WTC11 (cell line): ENCODE data around the gene ALG1L2.
"Not testable (repeated sequence)": the region's sequence is repeated elsewhere in the genome, so short reads cannot be mapped to it uniquely, and the experiment has no call there.

Experiments
- CTCF ChIP-seq: fragments of 200-600 bp; IDR thresholded peaks from 2 replicates; pipeline ENCODE4 v1.8.0; 2022; ENCODE audit warnings: antibody characterized with exemption
- GABPB1 ChIP-seq: sonication (generic); formaldehyde crosslinking; IDR thresholded peaks from 2 replicates; pipeline ENCODE4 v1.8.1; 2023; ENCODE audit warnings: mild to moderate bottlenecking, missing genetic modification reagents
- KAT7 ChIP-seq: sonication (generic); formaldehyde crosslinking; IDR thresholded peaks from 2 replicates; pipeline ENCODE4 v1.8.1; 2023; ENCODE audit warnings: missing genetic modification reagents, mild to moderate bottlenecking, borderline replicate concordance
- NFE2L1 ChIP-seq: sonication (generic); formaldehyde crosslinking; IDR thresholded peaks from 2 replicates; pipeline ENCODE4 v1.8.1; 2023; ENCODE audit warnings: missing genetic modification reagents
- USF2 ChIP-seq: sonication (generic); formaldehyde crosslinking; IDR thresholded peaks from 2 replicates; pipeline ENCODE4 v1.8.1; 2023; ENCODE audit warnings: mild to moderate bottlenecking, missing genetic modification reagents, moderate library complexity
- ZBTB21 ChIP-seq: sonication (generic); formaldehyde crosslinking; IDR thresholded peaks from 2 replicates; pipeline ENCODE4 v1.8.1; 2023; ENCODE audit warnings: mild to moderate bottlenecking, missing genetic modification reagents, borderline replicate concordance
- TF ChIP-seq, protein P1 (sequence below): sonication (generic); formaldehyde crosslinking; IDR thresholded peaks from 2 replicates; pipeline ENCODE4 v1.8.1; 2022; ENCODE audit warnings: missing genetic modification reagents, borderline replicate concordance
- TF ChIP-seq, protein P2 (sequence below): sonication (generic); formaldehyde crosslinking; conservative IDR thresholded peaks from 2 replicates; pipeline ENCODE4 v1.8.1; 2022; ENCODE audit warnings: mild to moderate bottlenecking, missing genetic modification reagents
- TF ChIP-seq, protein P3 (sequence below): sonication (generic); formaldehyde crosslinking; IDR thresholded peaks from 2 replicates; pipeline ENCODE4 v1.8.1; 2023; ENCODE audit warnings: mild to moderate bottlenecking, missing genetic modification reagents, borderline replicate concordance
- TF ChIP-seq, protein P4 (sequence below): sonication (generic); formaldehyde crosslinking; IDR thresholded peaks from 2 replicates; pipeline ENCODE4 v1.8.0; 2022; ENCODE audit warnings: mild to moderate bottlenecking, missing genetic modification reagents
- TF ChIP-seq, protein P5 (sequence below): sonication (generic); formaldehyde crosslinking; IDR thresholded peaks from 2 replicates; pipeline ENCODE4 v1.8.1; 2023; ENCODE audit warnings: mild to moderate bottlenecking, missing genetic modification reagents, moderate library complexity
- TF ChIP-seq, protein P6 (sequence below): sonication (generic); formaldehyde crosslinking; conservative IDR thresholded peaks from 2 replicates; pipeline ENCODE4 v1.8.1; 2023; ENCODE audit warnings: mild to moderate bottlenecking, low read depth, missing genetic modification reagents, moderate library complexity

DNA sequence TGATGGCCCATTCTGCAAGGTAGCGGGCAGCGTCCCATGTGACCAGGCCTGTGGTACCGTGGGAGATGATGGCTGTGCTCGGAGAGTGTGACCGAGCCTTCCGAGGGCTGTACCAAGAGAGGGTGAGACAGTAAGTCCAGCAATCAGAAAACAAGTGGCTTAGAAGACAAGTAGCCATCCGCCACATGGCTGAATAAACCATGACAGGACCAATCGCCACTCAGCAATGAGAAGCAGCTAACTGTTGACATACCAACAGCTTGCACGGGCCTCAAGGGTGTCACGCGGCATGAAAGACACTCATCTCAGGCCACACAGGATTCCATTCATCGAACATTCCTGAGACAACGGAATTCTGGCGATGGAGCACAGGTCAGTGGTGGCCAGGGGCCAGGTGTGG lies 22.6 kb downstream of the ALG1L2 start:
- not testable (repeated sequence) for TF ChIP-seq CTCF; NFE2L1 (CRISPR knock-in tag); ZBTB21 (CRISPR knock-in tag); GABPB1; USF2 (CRISPR knock-in tag); KAT7 (CRISPR knock-in tag)
- TF ChIP-seq, protein P1, sequence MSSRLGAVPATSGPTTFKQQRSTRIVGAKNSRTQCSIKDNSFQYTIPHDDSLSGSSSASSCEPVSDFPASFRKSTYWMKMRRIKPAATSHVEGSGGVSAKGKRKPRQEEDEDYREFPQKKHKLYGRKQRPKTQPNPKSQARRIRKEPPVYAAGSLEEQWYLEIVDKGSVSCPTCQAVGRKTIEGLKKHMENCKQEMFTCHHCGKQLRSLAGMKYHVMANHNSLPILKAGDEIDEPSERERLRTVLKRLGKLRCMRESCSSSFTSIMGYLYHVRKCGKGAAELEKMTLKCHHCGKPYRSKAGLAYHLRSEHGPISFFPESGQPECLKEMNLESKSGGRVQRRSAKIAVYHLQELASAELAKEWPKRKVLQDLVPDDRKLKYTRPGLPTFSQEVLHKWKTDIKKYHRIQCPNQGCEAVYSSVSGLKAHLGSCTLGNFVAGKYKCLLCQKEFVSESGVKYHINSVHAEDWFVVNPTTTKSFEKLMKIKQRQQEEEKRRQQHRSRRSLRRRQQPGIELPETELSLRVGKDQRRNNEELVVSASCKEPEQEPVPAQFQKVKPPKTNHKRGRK (CRISPR knock-in tag): not testable (repeated sequence)
- TF ChIP-seq, protein P2, sequence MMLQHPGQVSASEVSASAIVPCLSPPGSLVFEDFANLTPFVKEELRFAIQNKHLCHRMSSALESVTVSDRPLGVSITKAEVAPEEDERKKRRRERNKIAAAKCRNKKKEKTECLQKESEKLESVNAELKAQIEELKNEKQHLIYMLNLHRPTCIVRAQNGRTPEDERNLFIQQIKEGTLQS (CRISPR knock-in tag): not testable (repeated sequence)
- TF ChIP-seq, protein P3, sequence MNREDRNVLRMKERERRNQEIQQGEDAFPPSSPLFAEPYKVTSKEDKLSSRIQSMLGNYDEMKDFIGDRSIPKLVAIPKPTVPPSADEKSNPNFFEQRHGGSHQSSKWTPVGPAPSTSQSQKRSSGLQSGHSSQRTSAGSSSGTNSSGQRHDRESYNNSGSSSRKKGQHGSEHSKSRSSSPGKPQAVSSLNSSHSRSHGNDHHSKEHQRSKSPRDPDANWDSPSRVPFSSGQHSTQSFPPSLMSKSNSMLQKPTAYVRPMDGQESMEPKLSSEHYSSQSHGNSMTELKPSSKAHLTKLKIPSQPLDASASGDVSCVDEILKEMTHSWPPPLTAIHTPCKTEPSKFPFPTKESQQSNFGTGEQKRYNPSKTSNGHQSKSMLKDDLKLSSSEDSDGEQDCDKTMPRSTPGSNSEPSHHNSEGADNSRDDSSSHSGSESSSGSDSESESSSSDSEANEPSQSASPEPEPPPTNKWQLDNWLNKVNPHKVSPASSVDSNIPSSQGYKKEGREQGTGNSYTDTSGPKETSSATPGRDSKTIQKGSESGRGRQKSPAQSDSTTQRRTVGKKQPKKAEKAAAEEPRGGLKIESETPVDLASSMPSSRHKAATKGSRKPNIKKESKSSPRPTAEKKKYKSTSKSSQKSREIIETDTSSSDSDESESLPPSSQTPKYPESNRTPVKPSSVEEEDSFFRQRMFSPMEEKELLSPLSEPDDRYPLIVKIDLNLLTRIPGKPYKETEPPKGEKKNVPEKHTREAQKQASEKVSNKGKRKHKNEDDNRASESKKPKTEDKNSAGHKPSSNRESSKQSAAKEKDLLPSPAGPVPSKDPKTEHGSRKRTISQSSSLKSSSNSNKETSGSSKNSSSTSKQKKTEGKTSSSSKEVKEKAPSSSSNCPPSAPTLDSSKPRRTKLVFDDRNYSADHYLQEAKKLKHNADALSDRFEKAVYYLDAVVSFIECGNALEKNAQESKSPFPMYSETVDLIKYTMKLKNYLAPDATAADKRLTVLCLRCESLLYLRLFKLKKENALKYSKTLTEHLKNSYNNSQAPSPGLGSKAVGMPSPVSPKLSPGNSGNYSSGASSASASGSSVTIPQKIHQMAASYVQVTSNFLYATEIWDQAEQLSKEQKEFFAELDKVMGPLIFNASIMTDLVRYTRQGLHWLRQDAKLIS (CRISPR knock-in tag): not testable (repeated sequence)
- TF ChIP-seq, protein P4, sequence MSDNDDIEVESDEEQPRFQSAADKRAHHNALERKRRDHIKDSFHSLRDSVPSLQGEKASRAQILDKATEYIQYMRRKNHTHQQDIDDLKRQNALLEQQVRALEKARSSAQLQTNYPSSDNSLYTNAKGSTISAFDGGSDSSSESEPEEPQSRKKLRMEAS: not testable (repeated sequence)
- TF ChIP-seq, protein P5, sequence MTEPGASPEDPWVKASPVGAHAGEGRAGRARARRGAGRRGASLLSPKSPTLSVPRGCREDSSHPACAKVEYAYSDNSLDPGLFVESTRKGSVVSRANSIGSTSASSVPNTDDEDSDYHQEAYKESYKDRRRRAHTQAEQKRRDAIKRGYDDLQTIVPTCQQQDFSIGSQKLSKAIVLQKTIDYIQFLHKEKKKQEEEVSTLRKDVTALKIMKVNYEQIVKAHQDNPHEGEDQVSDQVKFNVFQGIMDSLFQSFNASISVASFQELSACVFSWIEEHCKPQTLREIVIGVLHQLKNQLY: not testable (repeated sequence)
- TF ChIP-seq, protein P6, sequence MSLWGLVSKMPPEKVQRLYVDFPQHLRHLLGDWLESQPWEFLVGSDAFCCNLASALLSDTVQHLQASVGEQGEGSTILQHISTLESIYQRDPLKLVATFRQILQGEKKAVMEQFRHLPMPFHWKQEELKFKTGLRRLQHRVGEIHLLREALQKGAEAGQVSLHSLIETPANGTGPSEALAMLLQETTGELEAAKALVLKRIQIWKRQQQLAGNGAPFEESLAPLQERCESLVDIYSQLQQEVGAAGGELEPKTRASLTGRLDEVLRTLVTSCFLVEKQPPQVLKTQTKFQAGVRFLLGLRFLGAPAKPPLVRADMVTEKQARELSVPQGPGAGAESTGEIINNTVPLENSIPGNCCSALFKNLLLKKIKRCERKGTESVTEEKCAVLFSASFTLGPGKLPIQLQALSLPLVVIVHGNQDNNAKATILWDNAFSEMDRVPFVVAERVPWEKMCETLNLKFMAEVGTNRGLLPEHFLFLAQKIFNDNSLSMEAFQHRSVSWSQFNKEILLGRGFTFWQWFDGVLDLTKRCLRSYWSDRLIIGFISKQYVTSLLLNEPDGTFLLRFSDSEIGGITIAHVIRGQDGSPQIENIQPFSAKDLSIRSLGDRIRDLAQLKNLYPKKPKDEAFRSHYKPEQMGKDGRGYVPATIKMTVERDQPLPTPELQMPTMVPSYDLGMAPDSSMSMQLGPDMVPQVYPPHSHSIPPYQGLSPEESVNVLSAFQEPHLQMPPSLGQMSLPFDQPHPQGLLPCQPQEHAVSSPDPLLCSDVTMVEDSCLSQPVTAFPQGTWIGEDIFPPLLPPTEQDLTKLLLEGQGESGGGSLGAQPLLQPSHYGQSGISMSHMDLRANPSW (CRISPR knock-in tag): not testable (repeated sequence)
